Liver (tissue), 9 donors: ENCODE data around the gene DNAH7. TPM values are rescaled to one million over a fixed set of nuclear protein-coding genes. Genes with fewer than 3 reads are reported as not detected.

ENCODE experiments used
- DNase-seq: peaks from one replicate; pipeline ENCODE4 v3.0.0-alpha.2; 2017; ENCODE audit warnings: low spot score
- H3K27ac ChIP-seq, 2 donors: one replicate each; pipeline ENCODE4 v1.7.0; 2013; ENCODE audit warnings: inconsistent platforms in 2 of 2, low read length in 2 of 2, control low read depth in 1 of 2, low read depth in 1 of 2, mild to moderate bottlenecking in 1 of 2
- H3K27me3 ChIP-seq, 4 donors: one replicate each; pipeline versions ENCODE4 v1.6.1 to v1.7.0; 2013; ENCODE audit warnings: low read length in 3 of 4, inconsistent platforms in 1 of 4, mild to moderate bottlenecking in 1 of 4, moderate library complexity in 1 of 4; ENCODE audit not compliant: control insufficient read depth in 4 of 4, insufficient read depth in 4 of 4
- H3K36me3 ChIP-seq, 4 donors: one replicate each; pipeline versions ENCODE4 v1.6.1 to v1.7.0; 2013; ENCODE audit warnings: low read length in 3 of 4, mild to moderate bottlenecking in 3 of 4, low read depth in 1 of 4, moderate library complexity in 1 of 4; ENCODE audit not compliant: control insufficient read depth in 4 of 4, insufficient read depth in 3 of 4
- H3K4me1 ChIP-seq, 4 donors: one replicate each; pipeline versions ENCODE4 v1.6.1 to v1.7.0; 2013; ENCODE audit warnings: low read length in 3 of 4, mild to moderate bottlenecking in 3 of 4, moderate library complexity in 1 of 4; ENCODE audit not compliant: control insufficient read depth in 4 of 4, insufficient read depth in 4 of 4
- H3K4me3 ChIP-seq, 3 donors: one replicate each; pipeline versions ENCODE4 v1.6.1 to v1.7.0; 2013; ENCODE audit warnings: low read length in 3 of 3, control low read depth in 1 of 3, low read depth in 1 of 3, mild to moderate bottlenecking in 1 of 3
- H3K9ac ChIP-seq, 2 donors: one replicate each; pipeline ENCODE4 v1.7.0; 2013; ENCODE audit warnings: low read length in 2 of 2, mild to moderate bottlenecking in 2 of 2, moderate library complexity in 2 of 2, control low read depth in 1 of 2, low read depth in 1 of 2
- H3K9me3 ChIP-seq, 4 donors: one replicate each; pipeline versions ENCODE4 v1.6.1 to v1.7.0; 2013; ENCODE audit warnings: low read length in 3 of 4; ENCODE audit not compliant: control insufficient read depth in 4 of 4
- EGR1 ChIP-seq, 2 donors: IDR thresholded peaks; 2 replicates each; pipeline ENCODE4 v1.6.1; 2016 to 2018; ENCODE audit warnings: antibody characterized with exemption in 2 of 2, low read depth in 2 of 2
- FOXA1 ChIP-seq: IDR thresholded peaks from 2 replicates; pipeline ENCODE4 v1.6.1; 2016; ENCODE audit warnings: antibody characterized with exemption
- FOXA2 ChIP-seq: IDR thresholded peaks from 2 replicates; pipeline ENCODE4 v1.6.1; 2016; ENCODE audit warnings: antibody characterized with exemption
- GABPA ChIP-seq, 2 donors: IDR thresholded peaks in 1 of 2; conservative IDR thresholded peaks in 1 of 2; 2 replicates each; pipeline ENCODE4 v1.6.1; 2016; ENCODE audit warnings: antibody characterized with exemption in 2 of 2, mild to moderate bottlenecking in 1 of 2, moderate library complexity in 1 of 2
- HNF4A ChIP-seq, 2 donors: conservative IDR thresholded peaks; 2 replicates each; pipeline ENCODE4 v1.6.1; 2016; ENCODE audit warnings: antibody characterized with exemption in 2 of 2, mild to moderate bottlenecking in 2 of 2
- NR2F2 ChIP-seq: IDR thresholded peaks from 2 replicates; pipeline ENCODE4 v1.6.1; 2016; ENCODE audit warnings: antibody characterized with exemption
- RAD21 ChIP-seq, 2 donors: IDR thresholded peaks; 2 replicates each; pipeline ENCODE4 v1.6.1; 2016; ENCODE audit warnings: antibody characterized with exemption in 2 of 2, mild to moderate bottlenecking in 2 of 2
- RXRA ChIP-seq, 2 donors: IDR thresholded peaks; 2 replicates each; pipeline ENCODE4 v1.6.1; 2017 to 2018; ENCODE audit warnings: antibody characterized with exemption in 2 of 2, mild to moderate bottlenecking in 1 of 2
- YY1 ChIP-seq: IDR thresholded peaks from 2 replicates; pipeline ENCODE4 v1.6.1; 2016; ENCODE audit warnings: antibody characterized with exemption, mild to moderate bottlenecking
- WGBS: extraction: QIAGEN DNeasy Blood & Tissue Kit; methylation state at CpG from one replicate; pipeline ENCODE4 v1.1.7; 2013; 5-methylcytosine and 5-hydroxymethylcytosine counted together
- polyA plus RNA-seq, 2 donors: library from polyadenylated mRNA; stranded (reverse) in 1 of 2; unstranded in 1 of 2; fragments of 200-250 nt in 1 of 2; fragments of >200 nt in 1 of 2; fragmentation: Nextera tagmentation in 1 of 2; extraction: Ambion mirVana in 1 of 2; gene quantifications; one replicate each; pipeline versions ENCODE4 v1.2.1 to v1.2.3, GENCODE V29; 2013 to 2015
- total RNA-seq, 2 donors: library from RNA; depleted of rRNA; stranded (reverse); fragments of >200 nt; gene quantifications; one replicate each; pipeline ENCODE4 v1.2.3, GENCODE V29; 2014
- TF ChIP-seq, protein P1 (sequence below): IDR thresholded peaks from 2 replicates; pipeline ENCODE4 v1.6.1; 2016; ENCODE audit warnings: antibody characterized with exemption
- TF ChIP-seq, protein P2 (sequence below): IDR thresholded peaks from 2 replicates; pipeline ENCODE4 v1.6.1; 2016; ENCODE audit warnings: antibody characterized with exemption
- TF ChIP-seq, protein P3 (sequence below): fragments of 150-350 bp; IDR thresholded peaks from 2 replicates; pipeline ENCODE4 v1.5.1; 2017; ENCODE audit warnings: improper control_type of control experiment, low read depth, low read length; ENCODE audit not compliant: missing input control
- TF ChIP-seq, protein P4 (sequence below): IDR thresholded peaks from 2 replicates; pipeline ENCODE4 v1.6.1; 2016; ENCODE audit warnings: antibody characterized with exemption, mild to moderate bottlenecking
- donor health status: healthy.
- donor health status: healthy.
- donor health status: healthy.
- donor health status: healthy.
- donor health status: healthy.

DNAH7 gene
- total and polyA plus RNA-seq, 4 donors = under 0.01 to 0.50 (median 0.07) TPM

DNA sequence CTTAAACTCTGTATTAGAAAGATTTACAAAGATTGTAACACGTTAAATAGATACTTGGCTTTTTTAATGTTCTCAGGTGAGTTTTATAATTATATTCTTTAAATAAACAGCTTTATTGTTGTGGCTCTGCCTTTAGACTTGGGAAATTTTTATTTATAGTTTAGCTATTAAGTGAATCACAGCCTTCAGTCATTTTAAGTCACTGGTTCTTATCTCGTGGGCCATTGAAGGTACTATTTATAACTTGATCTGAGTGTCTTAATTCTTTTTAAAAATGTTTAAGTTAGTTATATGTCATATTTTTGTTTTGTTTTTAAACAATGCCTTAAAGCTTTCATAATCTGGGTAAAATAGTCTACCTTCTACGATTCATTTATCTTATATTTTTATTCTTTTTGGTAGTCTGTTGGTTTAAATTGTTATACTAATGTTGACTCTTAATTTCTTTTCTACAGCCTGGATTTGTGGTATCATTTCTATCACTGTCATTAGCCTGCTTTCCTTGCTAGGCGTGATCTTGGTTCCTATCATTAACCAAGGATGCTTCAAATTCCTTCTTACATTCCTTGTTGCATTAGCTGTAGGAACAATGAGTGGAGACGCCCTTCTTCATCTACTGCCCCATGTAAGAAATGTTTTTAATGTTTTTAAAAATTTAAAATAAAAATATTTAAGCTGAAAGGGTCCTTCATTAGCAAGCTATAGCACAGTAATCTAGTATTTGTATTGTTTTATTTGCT is 362.3 kb downstream of the DNAH7 start:
- H3K9me3 ChIP-seq = no peaks in the 10 kb centered on the region
- DNase-seq = no peak
- peaks cover 0 to 2% (median 0%) of the 10 kb centered on the region in 4 donors for H3K36me3 ChIP-seq
- no peak overlapping the region for H3K4me3 ChIP-seq
- no peaks in the 10 kb centered on the region for H3K4me1 ChIP-seq
- no peak overlapping the region for H3K9ac ChIP-seq
- no peak for TF ChIP-seq RXRA (IDR thresholded peaks at IDR 0.05)
- no peak for TF ChIP-seq GABPA (IDR thresholded peaks at IDR 0.05 in 1 of 2, conservative IDR thresholded peaks at IDR 0.05 in 1 of 2)
- TF ChIP-seq, protein P1, sequence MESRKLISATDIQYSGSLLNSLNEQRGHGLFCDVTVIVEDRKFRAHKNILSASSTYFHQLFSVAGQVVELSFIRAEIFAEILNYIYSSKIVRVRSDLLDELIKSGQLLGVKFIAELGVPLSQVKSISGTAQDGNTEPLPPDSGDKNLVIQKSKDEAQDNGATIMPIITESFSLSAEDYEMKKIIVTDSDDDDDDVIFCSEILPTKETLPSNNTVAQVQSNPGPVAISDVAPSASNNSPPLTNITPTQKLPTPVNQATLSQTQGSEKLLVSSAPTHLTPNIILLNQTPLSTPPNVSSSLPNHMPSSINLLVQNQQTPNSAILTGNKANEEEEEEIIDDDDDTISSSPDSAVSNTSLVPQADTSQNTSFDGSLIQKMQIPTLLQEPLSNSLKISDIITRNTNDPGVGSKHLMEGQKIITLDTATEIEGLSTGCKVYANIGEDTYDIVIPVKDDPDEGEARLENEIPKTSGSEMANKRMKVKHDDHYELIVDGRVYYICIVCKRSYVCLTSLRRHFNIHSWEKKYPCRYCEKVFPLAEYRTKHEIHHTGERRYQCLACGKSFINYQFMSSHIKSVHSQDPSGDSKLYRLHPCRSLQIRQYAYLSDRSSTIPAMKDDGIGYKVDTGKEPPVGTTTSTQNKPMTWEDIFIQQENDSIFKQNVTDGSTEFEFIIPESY = no peak
- TF ChIP-seq, protein P2, sequence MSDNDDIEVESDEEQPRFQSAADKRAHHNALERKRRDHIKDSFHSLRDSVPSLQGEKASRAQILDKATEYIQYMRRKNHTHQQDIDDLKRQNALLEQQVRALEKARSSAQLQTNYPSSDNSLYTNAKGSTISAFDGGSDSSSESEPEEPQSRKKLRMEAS = no peak
- no peak for TF ChIP-seq HNF4A (conservative IDR thresholded peaks at IDR 0.05)
- TF ChIP-seq, protein P3, sequence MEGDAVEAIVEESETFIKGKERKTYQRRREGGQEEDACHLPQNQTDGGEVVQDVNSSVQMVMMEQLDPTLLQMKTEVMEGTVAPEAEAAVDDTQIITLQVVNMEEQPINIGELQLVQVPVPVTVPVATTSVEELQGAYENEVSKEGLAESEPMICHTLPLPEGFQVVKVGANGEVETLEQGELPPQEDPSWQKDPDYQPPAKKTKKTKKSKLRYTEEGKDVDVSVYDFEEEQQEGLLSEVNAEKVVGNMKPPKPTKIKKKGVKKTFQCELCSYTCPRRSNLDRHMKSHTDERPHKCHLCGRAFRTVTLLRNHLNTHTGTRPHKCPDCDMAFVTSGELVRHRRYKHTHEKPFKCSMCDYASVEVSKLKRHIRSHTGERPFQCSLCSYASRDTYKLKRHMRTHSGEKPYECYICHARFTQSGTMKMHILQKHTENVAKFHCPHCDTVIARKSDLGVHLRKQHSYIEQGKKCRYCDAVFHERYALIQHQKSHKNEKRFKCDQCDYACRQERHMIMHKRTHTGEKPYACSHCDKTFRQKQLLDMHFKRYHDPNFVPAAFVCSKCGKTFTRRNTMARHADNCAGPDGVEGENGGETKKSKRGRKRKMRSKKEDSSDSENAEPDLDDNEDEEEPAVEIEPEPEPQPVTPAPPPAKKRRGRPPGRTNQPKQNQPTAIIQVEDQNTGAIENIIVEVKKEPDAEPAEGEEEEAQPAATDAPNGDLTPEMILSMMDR = no peak
- no peak for TF ChIP-seq YY1
- TF ChIP-seq FOXA1 = no peak
- TF ChIP-seq RAD21 (IDR thresholded peaks at IDR 0.05) = no peak
- no peak for TF ChIP-seq NR2F2
- no peak for TF ChIP-seq EGR1 (IDR thresholded peaks at IDR 0.05; ENCODE audit: low read depth in 2 of 2)
- no peak for TF ChIP-seq FOXA2
- no peak overlapping the region for H3K27ac ChIP-seq
- H3K27me3 ChIP-seq = no peaks in the 10 kb centered on the region
- 86% methylated on average over 5 of the region's 5 CpGs for WGBS

DNA sequence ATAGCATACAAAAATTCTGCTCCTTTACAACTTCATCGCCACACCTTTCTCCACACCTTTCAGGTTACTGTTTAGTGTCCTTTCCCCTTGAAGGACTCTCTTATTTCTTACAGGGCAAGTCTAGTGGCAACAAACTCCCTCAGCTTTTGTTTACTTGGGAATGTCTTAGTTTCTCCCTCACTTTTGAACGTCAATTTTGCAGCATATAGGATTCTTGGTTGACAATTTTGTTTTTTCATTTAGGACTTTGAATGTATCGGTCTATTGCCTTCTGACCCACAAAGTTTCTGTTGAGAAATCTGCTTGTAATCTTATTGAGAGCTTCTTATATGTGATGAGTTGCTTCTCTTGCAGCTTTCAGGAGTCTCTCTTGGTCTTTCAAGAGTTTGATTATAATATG is 368.2 kb downstream of the DNAH7 start:
- no peak overlapping the region for H3K9ac ChIP-seq
- no peak for DNase-seq
- H3K9me3 ChIP-seq = peaks cover 0 to 10% (median 5%) of the 10 kb centered on the region in 4 donors
- H3K27me3 ChIP-seq = no peaks in the 10 kb centered on the region
- TF ChIP-seq, protein P4, sequence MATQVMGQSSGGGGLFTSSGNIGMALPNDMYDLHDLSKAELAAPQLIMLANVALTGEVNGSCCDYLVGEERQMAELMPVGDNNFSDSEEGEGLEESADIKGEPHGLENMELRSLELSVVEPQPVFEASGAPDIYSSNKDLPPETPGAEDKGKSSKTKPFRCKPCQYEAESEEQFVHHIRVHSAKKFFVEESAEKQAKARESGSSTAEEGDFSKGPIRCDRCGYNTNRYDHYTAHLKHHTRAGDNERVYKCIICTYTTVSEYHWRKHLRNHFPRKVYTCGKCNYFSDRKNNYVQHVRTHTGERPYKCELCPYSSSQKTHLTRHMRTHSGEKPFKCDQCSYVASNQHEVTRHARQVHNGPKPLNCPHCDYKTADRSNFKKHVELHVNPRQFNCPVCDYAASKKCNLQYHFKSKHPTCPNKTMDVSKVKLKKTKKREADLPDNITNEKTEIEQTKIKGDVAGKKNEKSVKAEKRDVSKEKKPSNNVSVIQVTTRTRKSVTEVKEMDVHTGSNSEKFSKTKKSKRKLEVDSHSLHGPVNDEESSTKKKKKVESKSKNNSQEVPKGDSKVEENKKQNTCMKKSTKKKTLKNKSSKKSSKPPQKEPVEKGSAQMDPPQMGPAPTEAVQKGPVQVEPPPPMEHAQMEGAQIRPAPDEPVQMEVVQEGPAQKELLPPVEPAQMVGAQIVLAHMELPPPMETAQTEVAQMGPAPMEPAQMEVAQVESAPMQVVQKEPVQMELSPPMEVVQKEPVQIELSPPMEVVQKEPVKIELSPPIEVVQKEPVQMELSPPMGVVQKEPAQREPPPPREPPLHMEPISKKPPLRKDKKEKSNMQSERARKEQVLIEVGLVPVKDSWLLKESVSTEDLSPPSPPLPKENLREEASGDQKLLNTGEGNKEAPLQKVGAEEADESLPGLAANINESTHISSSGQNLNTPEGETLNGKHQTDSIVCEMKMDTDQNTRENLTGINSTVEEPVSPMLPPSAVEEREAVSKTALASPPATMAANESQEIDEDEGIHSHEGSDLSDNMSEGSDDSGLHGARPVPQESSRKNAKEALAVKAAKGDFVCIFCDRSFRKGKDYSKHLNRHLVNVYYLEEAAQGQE = no peak
- no peak for TF ChIP-seq EGR1 (IDR thresholded peaks at IDR 0.05; ENCODE audit: low read depth in 2 of 2)
- H3K36me3 ChIP-seq = peaks cover 0 to 2% (median under 1%) of the 10 kb centered on the region in 4 donors
- 66% methylated on average over 3 of the region's 3 CpGs for WGBS
- no peaks in the 10 kb centered on the region for H3K4me1 ChIP-seq
- no peak overlapping the region for H3K27ac ChIP-seq
- no peak overlapping the region for H3K4me3 ChIP-seq
